Stimulated activated naive B cell treated with anti-CD40 and anti-IgM and Interleukin-4, amounts not matched to agents 10 μg/mL and 1 μg/mL and 100 μg/mL, for 72 hours (primary cell): ENCODE measurements around the gene KPNA6.
"Not testable (repeated sequence)": the region's sequence is repeated elsewhere in the genome, so short reads cannot be mapped to it uniquely, and the experiment has no call there.

Experiments
- ATAC-seq, 2 donors: fragments of 150-1000 bp; cut with Tn5 transposase; replicated peaks; 2 replicates each; pipeline ENCODE4 v1.10.0; 2021; ENCODE audit warnings: moderate library complexity in 1 of 2
- DNase-seq: peaks from one replicate; pipeline ENCODE4 v3.0.0; 2021
- H3K27ac Mint-ChIP-seq: one replicate; pipeline ENCODE4 v1.8.0; 2022; ENCODE audit warnings: mild to moderate bottlenecking, mixed read lengths
- H3K27me3 Mint-ChIP-seq, 2 donors: one replicate each; pipeline ENCODE4 v1.8.0; 2022; ENCODE audit warnings: mixed read lengths in 2 of 2
- H3K36me3 Mint-ChIP-seq, 2 donors: one replicate each; pipeline ENCODE4 v1.8.0; 2022; ENCODE audit warnings: mixed read lengths in 2 of 2, mild to moderate bottlenecking in 1 of 2
- H3K4me1 Mint-ChIP-seq, 2 donors: one replicate each; pipeline ENCODE4 v1.8.0; 2022; ENCODE audit warnings: mixed read lengths in 2 of 2, mild to moderate bottlenecking in 1 of 2
- H3K4me3 Mint-ChIP-seq, 2 donors: one replicate each; pipeline ENCODE4 v1.8.0; 2022; ENCODE audit warnings: mild to moderate bottlenecking in 2 of 2, mixed read lengths in 2 of 2, moderate library complexity in 1 of 2
- H3K9me3 Mint-ChIP-seq, 2 donors: one replicate each; pipeline ENCODE4 v1.8.0; 2022; ENCODE audit warnings: mixed read lengths in 2 of 2, mild to moderate bottlenecking in 1 of 2

Gene KPNA6

GRCh38 chr1:32142446-32143301 is 34.8 kb downstream of the KPNA6 start:
- H3K4me1 Mint-ChIP-seq = peaks cover 34 to 58% of the 10 kb centered on the region in 2 donors
- DNase-seq (no peak), ATAC-seq (no peak)
- H3K4me3 Mint-ChIP-seq = no peak overlapping the region
- no peaks in the 10 kb centered on the region for H3K27me3 Mint-ChIP-seq
- H3K36me3 Mint-ChIP-seq = peaks cover 20 to 40% of the 10 kb centered on the region in 2 donors
- H3K27ac Mint-ChIP-seq = no peak overlapping the region
- peaks cover 0 to 2% of the 10 kb centered on the region in 2 donors for H3K9me3 Mint-ChIP-seq

- ATAC-seq, H3K27me3 Mint-ChIP-seq, H3K4me3 Mint-ChIP-seq, DNase-seq, H3K27ac Mint-ChIP-seq, H3K9me3 Mint-ChIP-seq: not testable (repeated sequence)
- Mint-ChIP-seq H3K36me3 (peaks cover 22 to 42% of the 10 kb centered on the region in 2 donors), H3K4me1 (peaks cover 32 to 57% of the 10 kb centered on the region in 2 donors)
Observed at GRCh38 chr1:32143302-32143695, 35.4 kb downstream of the KPNA6 start.

GRCh38 chr1:32144033-32144432 is 36.2 kb downstream of the KPNA6 start:
- Mint-ChIP-seq H3K4me3 (no peak overlapping the region), H3K27me3 (no peaks in the 10 kb centered on the region), H3K9me3 (peaks cover 0 to 3% of the 10 kb centered on the region in 2 donors), H3K27ac (no peak overlapping the region), H3K36me3 (peaks cover 22 to 48% of the 10 kb centered on the region in 2 donors), H3K4me1 (peaks cover 26 to 50% of the 10 kb centered on the region in 2 donors)
- no peak for ATAC-seq
- DNase-seq = no peak

GRCh38 chr1:32147799-32148198 is 39.9 kb downstream of the KPNA6 start:
- peaks cover 17 to 48% of the 10 kb centered on the region in 2 donors for H3K4me1 Mint-ChIP-seq

GRCh38 chr1:32150847-32151246 is 43.0 kb downstream of the KPNA6 start:
- no peak overlapping the region for H3K4me3 Mint-ChIP-seq
- no peak overlapping the region for H3K27ac Mint-ChIP-seq
- peaks cover 8 to 38% of the 10 kb centered on the region in 2 donors for H3K4me1 Mint-ChIP-seq
- no peak for DNase-seq
- H3K36me3 Mint-ChIP-seq = peaks cover 27 to 38% of the 10 kb centered on the region in 2 donors
- peaks cover 0 to 2% of the 10 kb centered on the region in 2 donors for H3K9me3 Mint-ChIP-seq
- ATAC-seq = no peak
- no peaks in the 10 kb centered on the region for H3K27me3 Mint-ChIP-seq

More at GRCh38 chr1:32147799-32148198, 39.9 kb downstream of the KPNA6 start:
- DNase-seq, H3K27me3 Mint-ChIP-seq, ATAC-seq, H3K9me3 Mint-ChIP-seq, H3K4me3 Mint-ChIP-seq: not testable (repeated sequence)
- Mint-ChIP-seq H3K27ac (peak overlapping the region; percentile 67), H3K36me3 (peaks cover 26 to 43% of the 10 kb centered on the region in 2 donors)

- Mint-ChIP-seq H3K4me1 (peaks cover 4 to 37% of the 10 kb centered on the region in 2 donors), H3K27ac (peak overlapping the region; percentile 43), H3K9me3 (peaks cover 0 to 2% of the 10 kb centered on the region in 2 donors), H3K36me3 (peaks cover 32 to 40% of the 10 kb centered on the region in 2 donors), H3K27me3 (no peaks in the 10 kb centered on the region), H3K4me3 (no peak overlapping the region)
- ATAC-seq (no peak), DNase-seq (no peak)
Observed at GRCh38 chr1:32151319-32151787, 43.5 kb downstream of the KPNA6 start.

GRCh38 chr1:32159189-32159588 is 51.3 kb downstream of the KPNA6 start:
- peak overlapping the region; percentile 20 for H3K27ac Mint-ChIP-seq
- no peak overlapping the region for H3K4me3 Mint-ChIP-seq
- peaks cover 36 to 65% of the 10 kb centered on the region in 2 donors for H3K36me3 Mint-ChIP-seq
- ATAC-seq = peak; percentile 99 to 100
- H3K27me3 Mint-ChIP-seq = no peaks in the 10 kb centered on the region
- no peak for DNase-seq
- no peaks in the 10 kb centered on the region for H3K9me3 Mint-ChIP-seq
- H3K4me1 Mint-ChIP-seq = peaks cover 10 to 20% of the 10 kb centered on the region in 2 donors

- peaks cover 10% of the 10 kb centered on the region in 2 donors for H3K4me1 Mint-ChIP-seq
- peaks cover 31 to 67% of the 10 kb centered on the region in 2 donors for H3K36me3 Mint-ChIP-seq
- no peak overlapping the region for H3K4me3 Mint-ChIP-seq
- ATAC-seq (no peak), DNase-seq (no peak)
- H3K27me3 Mint-ChIP-seq = no peaks in the 10 kb centered on the region
- H3K9me3 Mint-ChIP-seq = no peaks in the 10 kb centered on the region
- H3K27ac Mint-ChIP-seq = no peak overlapping the region
Observed at GRCh38 chr1:32163405-32163804, 55.5 kb downstream of the KPNA6 start.

- not testable (repeated sequence) for DNase-seq, H3K27ac Mint-ChIP-seq, ATAC-seq, H3K9me3 Mint-ChIP-seq, H3K4me3 Mint-ChIP-seq, H3K4me1 Mint-ChIP-seq, H3K27me3 Mint-ChIP-seq
- peaks cover 32 to 67% of the 10 kb centered on the region in 2 donors for H3K36me3 Mint-ChIP-seq
Observed at GRCh38 chr1:32165633-32166032, 57.8 kb downstream of the KPNA6 start.

GRCh38 chr1:32170991-32171390 is 63.1 kb downstream of the KPNA6 start:
- H3K27me3 Mint-ChIP-seq = no peaks in the 10 kb centered on the region
- peaks cover 0 to 2% of the 10 kb centered on the region in 2 donors for H3K4me1 Mint-ChIP-seq
- peak overlapping the region; percentile 69 for H3K27ac Mint-ChIP-seq
- H3K36me3 Mint-ChIP-seq = peaks cover 44 to 65% of the 10 kb centered on the region in 2 donors
- ATAC-seq (no peak), DNase-seq (no peak)
- H3K9me3 Mint-ChIP-seq = no peaks in the 10 kb centered on the region
- H3K4me3 Mint-ChIP-seq = no peak overlapping the region

- H3K27ac Mint-ChIP-seq = no peak overlapping the region
- H3K4me3 Mint-ChIP-seq = no peak overlapping the region
- no peak for ATAC-seq
- no peaks in the 10 kb centered on the region for H3K27me3 Mint-ChIP-seq
- H3K9me3 Mint-ChIP-seq = no peaks in the 10 kb centered on the region
- H3K4me1 Mint-ChIP-seq = peaks cover 0 to 2% of the 10 kb centered on the region in 2 donors
- no peak for DNase-seq
- peaks cover 39 to 55% of the 10 kb centered on the region in 2 donors for H3K36me3 Mint-ChIP-seq
Observed at GRCh38 chr1:32172621-32173245, 64.9 kb downstream of the KPNA6 start.

- Mint-ChIP-seq H3K4me1 (peaks cover 23 to 42% of the 10 kb centered on the region in 2 donors), H3K27ac (peak overlapping the region; percentile 100), H3K4me3 (peak overlapping the region; percentile 89 to 98), H3K9me3 (no peaks in the 10 kb centered on the region), H3K36me3 (peaks cover 26 to 37% of the 10 kb centered on the region in 2 donors), H3K27me3 (no peaks in the 10 kb centered on the region)
- ATAC-seq (no peak), DNase-seq (no peak)
Observed at GRCh38 chr1:32178380-32179192, 70.7 kb downstream of the KPNA6 start.

GRCh38 chr1:32179193-32179442 is 71.3 kb downstream of the KPNA6 start:
- H3K4me1 Mint-ChIP-seq = peaks cover 26 to 47% of the 10 kb centered on the region in 2 donors
- peaks cover 30 to 38% of the 10 kb centered on the region in 2 donors for H3K36me3 Mint-ChIP-seq
- ATAC-seq (no peak), DNase-seq (no peak)
- H3K9me3 Mint-ChIP-seq = no peaks in the 10 kb centered on the region
- H3K4me3 Mint-ChIP-seq = peak overlapping the region; percentile 89 to 98
- peak overlapping the region; percentile 100 for H3K27ac Mint-ChIP-seq
- no peaks in the 10 kb centered on the region for H3K27me3 Mint-ChIP-seq
